Stimulated activated CD4-positive, alpha-beta T cell treated with anti-CD3 and anti-CD28 coated beads, Interleukin-15, amount 100 ng/mL, for 24 hours (primary cell): ENCODE data around the gene EDA.

Source experiments
- DNase-seq: peaks from one replicate; pipeline ENCODE4 v3.0.0-alpha.2; 2020

Gene EDA

DNA sequence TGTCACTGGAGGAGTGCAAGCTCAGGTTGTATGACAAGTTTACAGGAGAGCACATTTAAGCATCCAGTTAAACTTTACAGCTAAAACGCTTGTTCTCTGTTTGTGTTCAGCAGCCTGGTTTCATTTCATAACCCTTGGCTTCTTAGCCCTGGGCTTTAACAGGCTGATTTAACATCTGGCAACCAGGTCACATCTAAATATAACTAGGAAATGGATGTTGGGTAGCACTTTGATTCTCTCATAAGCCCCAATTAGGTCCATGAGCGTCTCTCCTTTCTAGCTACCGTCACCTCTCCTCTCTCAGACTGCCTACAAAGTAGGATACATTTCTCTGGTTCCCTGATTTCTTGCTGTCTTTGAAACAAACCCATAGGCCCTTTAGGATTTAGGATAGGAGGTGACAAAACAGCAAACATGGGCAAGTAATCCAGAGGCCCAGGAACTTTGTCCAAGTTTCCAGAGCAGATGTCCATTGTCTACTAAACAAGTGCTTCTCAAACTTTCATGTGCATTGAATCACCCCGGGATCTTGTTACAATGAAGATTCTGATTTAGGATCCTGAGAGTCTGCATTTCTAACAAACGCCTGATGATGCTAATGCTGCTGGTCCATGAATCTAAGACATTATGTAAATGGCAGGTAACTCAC lies 468.8 kb downstream of the EDA start:
- no peak for DNase-seq

DNA sequence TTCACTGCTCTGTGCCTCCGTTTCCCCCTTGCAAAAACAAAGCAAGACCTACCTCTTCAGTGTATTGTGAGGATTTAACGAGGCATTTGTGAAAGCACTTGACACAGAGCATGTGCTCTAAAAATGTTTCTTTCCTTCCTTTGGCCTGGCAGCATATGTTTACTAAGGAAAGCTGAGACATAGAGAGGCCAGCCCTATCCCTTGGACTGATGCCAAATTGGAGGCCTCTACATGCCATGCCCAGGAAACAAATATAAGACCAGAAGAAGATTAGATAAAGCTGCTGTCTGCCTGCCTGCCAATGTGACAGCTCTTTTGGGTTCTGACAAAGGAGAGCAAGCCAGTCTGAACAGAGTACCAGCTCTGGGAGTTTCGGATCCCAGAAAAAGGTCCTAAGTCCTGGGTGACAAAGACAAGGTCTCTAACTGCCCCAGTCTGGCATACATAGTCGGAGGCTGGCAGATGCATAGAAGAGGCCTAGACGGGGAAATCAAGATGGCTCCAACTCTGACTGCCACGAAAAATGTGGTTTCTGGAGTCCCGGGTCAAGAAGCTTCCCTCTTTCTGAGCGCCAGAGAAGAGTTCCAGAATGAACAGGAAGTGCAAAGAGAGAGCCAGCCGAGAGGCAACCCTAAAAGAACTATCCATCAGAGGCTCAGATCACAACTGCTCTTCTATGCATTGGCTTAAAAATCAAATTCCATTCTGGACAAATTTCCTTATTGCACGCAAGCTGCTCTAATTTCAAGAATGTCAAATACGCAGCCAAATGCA lies 472.1 kb downstream of the EDA start:
- no peak for DNase-seq

DNA sequence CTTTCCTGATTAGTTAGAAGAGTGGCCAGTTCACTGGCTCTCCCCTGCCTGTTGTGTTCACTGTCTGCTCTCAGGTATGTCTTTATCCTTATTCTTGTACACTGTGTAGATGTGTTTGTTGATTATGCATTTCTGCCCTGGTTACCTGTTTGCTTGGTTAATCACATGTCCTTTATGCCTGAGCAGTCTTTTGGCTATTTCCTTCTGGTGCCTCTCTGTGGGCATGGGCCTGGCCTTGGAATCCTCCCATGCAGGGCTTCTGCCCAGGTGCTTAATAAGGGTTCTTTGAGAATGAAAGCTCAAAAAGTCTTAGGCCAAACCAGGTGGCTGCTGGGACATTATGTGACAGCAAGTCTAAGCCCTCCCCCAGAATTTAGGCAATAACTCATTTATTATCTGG lies 472.8 kb downstream of the EDA start:
- no peak for DNase-seq
